BE2C (cell line): ENCODE data around the gene USF2.

Source experiments
- DNase-seq: peaks from one replicate; pipeline ENCODE4 v3.0.0-alpha.2; 2020
- H3K27me3 ChIP-seq: fragments of 250-450 bp; sonication (Bioruptor Pico); 2 replicates; pipeline ENCODE4 v1.5.1; 2020; ENCODE audit warnings: mild to moderate bottlenecking
- H3K36me3 ChIP-seq: fragments of 250-450 bp; sonication (Bioruptor Pico); 2 replicates; pipeline ENCODE4 v1.5.1; 2020; ENCODE audit warnings: mild to moderate bottlenecking
- H3K4me1 ChIP-seq: fragments of 250-450 bp; sonication (Bioruptor Pico); 2 replicates; pipeline ENCODE4 v1.5.1; 2020
- H3K4me3 ChIP-seq: 2 replicates; pipeline ENCODE4 v1.5.1; 2011; ENCODE audit warnings: low read depth, low read length
- H3K9me3 ChIP-seq: fragments of 250-450 bp; sonication (Bioruptor Pico); 2 replicates; pipeline ENCODE4 v1.5.1; 2020
- CTCF ChIP-seq: IDR thresholded peaks from 2 replicates; pipeline ENCODE4 v1.5.1; 2012; ENCODE audit warnings: mild to moderate bottlenecking, low read depth, low read length

USF2 gene

GRCh38 chr19:35265126-35265899 is 3.4 kb upstream of the USF2 start:
- Histone ChIP-seq H3K4me3 (no peak overlapping the region), H3K9me3 (no peaks in the 10 kb centered on the region), H3K4me1 (no peaks in the 10 kb centered on the region), H3K27me3 (peaks cover 12% of the 10 kb centered on the region), H3K36me3 (peaks cover 1% of the 10 kb centered on the region)
- no peak for TF ChIP-seq CTCF
- no peak for DNase-seq

- Histone ChIP-seq H3K27me3 (peaks cover 12% of the 10 kb centered on the region), H3K4me3 (no peak overlapping the region), H3K4me1 (no peaks in the 10 kb centered on the region), H3K9me3 (no peaks in the 10 kb centered on the region), H3K36me3 (peaks cover 8% of the 10 kb centered on the region)
- DNase-seq = no peak
- no peak for TF ChIP-seq CTCF
Observed at GRCh38 chr19:35265900-35266519, 2.8 kb upstream of the USF2 start.

- no peak for TF ChIP-seq CTCF
- Histone ChIP-seq H3K9me3 (no peaks in the 10 kb centered on the region), H3K36me3 (peaks cover 15% of the 10 kb centered on the region), H3K4me1 (no peaks in the 10 kb centered on the region), H3K27me3 (peaks cover 12% of the 10 kb centered on the region), H3K4me3 (peak overlapping the region; percentile 87)
- DNase-seq = no peak
Observed at GRCh38 chr19:35266520-35267352, 2.0 kb upstream of the USF2 start.

- H3K36me3 ChIP-seq = peaks cover 18% of the 10 kb centered on the region
- peak; percentile 39 for DNase-seq
Observed at GRCh38 chr19:35267353-35267817, 1.4 kb upstream of the USF2 start.

GRCh38 chr19:35267818-35268535 is 785 bp upstream of the USF2 start:
- Histone ChIP-seq H3K36me3 (peaks cover 18% of the 10 kb centered on the region), H3K27me3 (0 out of 2 replicates have a peak, but pooled peaks cover 3% of the 10 kb centered on the region), H3K4me3 (peak overlapping the region; percentile 87), H3K4me1 (no peaks in the 10 kb centered on the region), H3K9me3 (no peaks in the 10 kb centered on the region)
- peak; percentile 75 for DNase-seq
- no peak for TF ChIP-seq CTCF

More at GRCh38 chr19:35267353-35267817, 1.4 kb upstream of the USF2 start:
- Histone ChIP-seq H3K4me3 (peak overlapping the region; percentile 87), H3K4me1 (no peaks in the 10 kb centered on the region), H3K27me3 (peaks cover 6% of the 10 kb centered on the region), H3K9me3 (no peaks in the 10 kb centered on the region)
- TF ChIP-seq CTCF = no peak
